LNCAP (cell line): Measurements from ENCODE around the gene NR6A1.

Source experiments
- TF ChIP-seq, protein P1 (sequence below): fragments of 450-650 bp; IDR thresholded peaks from 2 replicates; pipeline ENCODE4 v1.5.1; 2017; ENCODE audit warnings: mild to moderate bottlenecking

Gene NR6A1

DNA sequence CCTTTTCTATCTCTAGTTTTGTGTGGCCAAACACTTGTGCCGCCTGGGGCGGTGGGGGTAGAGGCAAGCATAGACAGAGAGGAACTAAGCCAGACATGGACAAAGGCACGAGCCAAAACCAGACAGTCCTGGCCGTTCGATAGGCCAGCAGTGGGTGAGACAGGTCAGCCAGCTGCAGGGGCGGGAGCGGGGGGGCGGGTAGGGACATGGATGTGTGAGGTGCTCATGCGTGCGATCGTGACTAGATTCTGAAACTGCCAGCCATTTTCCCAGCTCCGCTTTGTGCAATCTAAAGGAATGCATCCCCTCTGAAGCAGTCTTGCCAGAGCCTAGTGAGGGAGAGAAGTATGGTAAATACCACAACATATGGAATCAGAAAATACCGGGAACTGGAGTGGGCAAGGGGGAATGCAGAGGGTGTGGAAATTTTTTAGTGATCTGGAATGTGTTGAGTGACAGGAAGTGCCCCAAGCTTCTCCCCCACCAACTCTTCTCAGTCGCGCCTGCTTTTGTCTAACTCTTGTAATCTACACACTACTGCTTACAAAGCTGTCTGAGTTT is 111.9 kb downstream of the NR6A1 start:
- TF ChIP-seq, protein P1, sequence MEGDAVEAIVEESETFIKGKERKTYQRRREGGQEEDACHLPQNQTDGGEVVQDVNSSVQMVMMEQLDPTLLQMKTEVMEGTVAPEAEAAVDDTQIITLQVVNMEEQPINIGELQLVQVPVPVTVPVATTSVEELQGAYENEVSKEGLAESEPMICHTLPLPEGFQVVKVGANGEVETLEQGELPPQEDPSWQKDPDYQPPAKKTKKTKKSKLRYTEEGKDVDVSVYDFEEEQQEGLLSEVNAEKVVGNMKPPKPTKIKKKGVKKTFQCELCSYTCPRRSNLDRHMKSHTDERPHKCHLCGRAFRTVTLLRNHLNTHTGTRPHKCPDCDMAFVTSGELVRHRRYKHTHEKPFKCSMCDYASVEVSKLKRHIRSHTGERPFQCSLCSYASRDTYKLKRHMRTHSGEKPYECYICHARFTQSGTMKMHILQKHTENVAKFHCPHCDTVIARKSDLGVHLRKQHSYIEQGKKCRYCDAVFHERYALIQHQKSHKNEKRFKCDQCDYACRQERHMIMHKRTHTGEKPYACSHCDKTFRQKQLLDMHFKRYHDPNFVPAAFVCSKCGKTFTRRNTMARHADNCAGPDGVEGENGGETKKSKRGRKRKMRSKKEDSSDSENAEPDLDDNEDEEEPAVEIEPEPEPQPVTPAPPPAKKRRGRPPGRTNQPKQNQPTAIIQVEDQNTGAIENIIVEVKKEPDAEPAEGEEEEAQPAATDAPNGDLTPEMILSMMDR, result no peak

DNA sequence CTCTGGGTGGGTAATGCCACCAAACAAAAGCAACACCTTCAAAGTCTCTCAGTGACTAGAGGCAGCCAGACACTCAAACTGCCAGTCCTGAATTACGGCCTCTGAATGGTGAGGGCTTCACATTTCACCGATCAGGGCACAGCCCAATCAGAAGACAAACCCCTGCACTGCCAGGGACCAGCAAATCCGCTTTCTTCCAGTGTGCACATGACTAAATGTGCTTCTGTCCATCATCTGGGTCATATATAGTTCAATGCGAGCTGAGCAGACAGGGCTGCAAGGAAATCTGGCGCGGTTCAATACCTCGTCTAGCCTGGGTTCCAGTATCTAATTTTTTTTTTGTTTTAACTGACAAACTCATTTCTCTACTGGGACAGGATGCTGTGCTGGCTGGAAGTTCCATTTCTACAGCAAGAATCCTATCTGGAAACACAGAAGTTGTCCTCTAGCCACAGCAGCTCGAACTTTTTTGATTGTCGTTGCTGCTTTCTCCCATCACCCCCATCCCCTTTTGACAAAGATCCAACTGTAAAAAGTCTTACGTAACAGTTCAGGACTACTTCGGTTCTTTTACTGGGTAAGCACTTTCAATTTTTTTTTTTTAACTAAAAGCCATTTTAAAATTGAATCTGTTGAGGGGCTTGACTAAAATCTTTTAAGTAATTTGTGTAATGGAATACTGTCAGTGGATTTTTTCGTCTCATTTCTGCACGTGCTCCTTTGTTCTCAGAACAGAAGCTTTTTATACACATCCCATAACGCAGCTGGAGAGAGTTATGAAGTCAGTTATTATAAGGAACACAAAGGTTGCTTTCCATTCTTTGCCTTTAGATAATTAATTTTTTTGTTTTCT is 112.7 kb downstream of the NR6A1 start:
- TF ChIP-seq, protein P1, result no peak

DNA sequence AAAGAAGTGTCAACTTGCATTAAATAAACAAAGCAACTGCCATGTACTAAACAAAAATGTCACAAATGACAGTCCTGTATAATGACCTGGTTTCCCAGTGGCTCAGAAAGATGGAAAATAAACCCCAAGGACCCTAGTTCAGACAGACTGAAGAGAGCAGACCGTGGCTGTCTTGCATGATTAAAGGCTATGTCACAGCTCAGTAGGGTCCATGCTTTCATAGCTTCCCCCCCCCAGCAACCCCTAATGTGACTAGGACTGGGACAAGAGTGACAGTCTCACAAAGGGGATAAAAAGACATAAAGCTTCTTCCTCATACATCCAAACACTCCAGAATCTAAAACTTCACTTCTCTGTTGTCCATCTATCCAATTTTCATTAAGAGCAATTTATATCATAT is 113.6 kb downstream of the NR6A1 start:
- TF ChIP-seq, protein P1, result no peak

DNA sequence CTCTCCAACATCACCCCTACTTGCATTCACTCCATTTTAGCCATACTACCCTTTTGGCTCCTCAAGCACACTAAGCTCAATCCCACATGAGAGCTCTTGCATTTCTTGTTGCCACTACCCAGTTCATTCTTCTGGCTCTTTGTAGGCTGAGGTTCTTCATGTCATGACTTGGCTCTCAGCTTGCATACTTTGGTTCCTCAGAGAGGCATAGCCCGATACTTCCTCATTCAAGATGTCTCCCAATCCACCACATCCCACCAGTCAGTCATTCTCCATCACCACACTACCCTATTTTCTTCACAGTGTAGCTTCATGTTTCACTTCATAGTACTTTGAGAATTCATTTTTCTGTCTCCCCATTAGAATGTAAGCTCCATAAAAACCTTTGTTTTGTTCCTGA is 116.7 kb downstream of the NR6A1 start:
- TF ChIP-seq, protein P1, result no peak

DNA sequence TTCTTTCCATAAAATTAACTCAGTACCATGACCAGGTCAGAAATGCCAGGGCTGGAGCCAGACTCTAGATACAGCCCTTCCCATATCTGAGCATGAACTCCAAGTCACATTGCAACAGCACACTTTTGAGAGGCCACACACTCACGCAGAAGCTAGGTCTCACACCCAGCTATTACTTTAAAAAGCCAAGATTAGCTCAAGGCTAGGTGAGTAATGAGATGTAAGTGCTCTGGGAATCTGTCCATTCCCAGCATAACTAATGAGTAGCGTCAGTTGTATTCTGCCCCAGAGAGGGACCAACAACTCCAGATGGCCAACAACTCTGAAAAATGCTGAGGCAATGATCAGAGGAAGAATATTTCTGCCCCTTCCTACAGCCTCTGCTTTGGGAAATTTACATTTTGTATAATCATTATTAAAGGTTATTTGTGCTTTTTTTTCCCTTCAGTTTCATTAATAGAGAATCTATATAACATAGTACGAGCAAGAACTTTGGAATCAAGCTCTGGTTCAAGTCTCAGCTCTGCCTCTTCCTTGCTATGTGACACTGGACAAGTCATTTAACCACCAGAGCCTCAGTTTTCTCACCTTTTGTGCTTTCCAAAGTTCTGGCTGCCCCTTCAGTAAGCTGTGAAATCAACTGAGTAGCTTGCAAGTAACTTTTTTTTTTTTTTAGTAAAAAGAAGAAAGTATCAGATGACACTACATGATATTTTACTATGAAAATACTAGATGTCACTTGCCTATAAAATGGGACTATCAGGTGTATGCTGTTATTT is 118.3 kb downstream of the NR6A1 start:
- TF ChIP-seq, protein P1, result no peak

DNA sequence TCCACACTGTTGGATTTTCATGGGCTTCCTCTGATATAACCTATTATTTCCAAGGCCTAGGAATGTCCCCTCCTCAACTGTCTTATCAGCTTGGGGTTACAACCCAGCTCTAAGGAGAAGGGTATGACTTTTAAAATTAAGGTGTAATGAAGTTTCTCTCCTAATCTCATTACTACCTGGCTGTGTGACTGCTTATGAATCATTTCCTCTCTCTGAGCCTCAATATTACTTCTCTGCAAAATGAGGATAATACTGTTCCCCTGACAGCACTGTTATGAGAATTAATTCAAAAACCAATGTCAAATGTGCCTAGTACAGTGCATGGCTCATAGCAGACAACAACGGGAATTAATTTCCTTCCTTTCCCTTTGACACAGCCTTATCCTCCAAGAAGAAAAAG is 118.9 kb downstream of the NR6A1 start:
- TF ChIP-seq, protein P1, result no peak

DNA sequence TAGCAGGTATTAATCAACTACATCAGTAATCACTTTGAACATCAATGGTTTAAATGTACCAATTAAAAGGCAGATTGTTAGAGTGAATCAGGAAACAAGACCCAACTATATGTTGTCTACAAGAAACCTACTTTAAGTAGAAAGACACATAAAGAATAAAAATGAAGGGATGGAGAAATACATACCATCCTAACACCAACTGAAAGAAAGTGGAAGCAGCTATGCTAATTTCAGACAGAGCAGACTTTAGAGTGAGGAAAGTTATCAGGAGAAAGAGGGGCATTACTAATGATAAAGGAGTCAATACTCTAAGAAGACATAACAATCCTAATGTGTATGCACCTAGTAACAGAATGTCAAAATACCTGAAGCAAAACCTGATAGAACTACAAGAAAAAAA is 125.8 kb downstream of the NR6A1 start:
- TF ChIP-seq, protein P1, result no peak
